Erythroblast (primary cell): ENCODE results near the gene KRT40.

ENCODE experiments used
- GATA1 ChIP-seq: IDR thresholded peaks from 2 replicates; pipeline ENCODE4 v1.6.1; 2011; ENCODE audit warnings: low read depth, mild to moderate bottlenecking, control low read depth, low read length, moderate library complexity
- POLR2A ChIP-seq: IDR thresholded peaks from 2 replicates; pipeline ENCODE4 v1.6.1; 2011; ENCODE audit warnings: mild to moderate bottlenecking, low read length

GRCh38 chr17:40942553-40942952 is 41.6 kb downstream of the KRT40 start:
- no peak for TF ChIP-seq POLR2A
- TF ChIP-seq GATA1 = no peak
